Left ventricle myocardium inferior (tissue), 1 donor: ENCODE results near the gene PRKACA. TPM values are rescaled to one million over a fixed set of nuclear protein-coding genes. Genes with fewer than 3 reads are reported as not detected.

Source experiments
- DNase-seq: peaks from one replicate; pipeline ENCODE4 v3.0.0-alpha.2; 2020
- H3K27ac ChIP-seq: fragments of 200-600 bp; replicated peaks from 2 replicates; pipeline ENCODE4 v1.8.0; 2021
- H3K27me3 ChIP-seq: fragments of 200-600 bp; 2 replicates; pipeline ENCODE4 v1.8.0; 2021; ENCODE audit warnings: low read depth
- H3K36me3 ChIP-seq: fragments of 200-600 bp; 2 replicates; pipeline ENCODE4 v1.8.0; 2021
- H3K4me1 ChIP-seq: fragments of 200-600 bp; 2 replicates; pipeline ENCODE4 v1.8.0; 2021
- H3K4me3 ChIP-seq: fragments of 200-600 bp; 2 replicates; pipeline ENCODE4 v1.8.0; 2021; ENCODE audit warnings: mild to moderate bottlenecking, moderate library complexity
- H3K9me3 ChIP-seq: fragments of 200-600 bp; replicated peaks from 2 replicates; pipeline ENCODE4 v1.8.0; 2021
- CTCF ChIP-seq: fragments of 200-600 bp; IDR thresholded peaks from 2 replicates; pipeline ENCODE4 v1.8.0; 2021; ENCODE audit warnings: antibody characterized with exemption, mild to moderate bottlenecking, borderline replicate concordance
- intact Hi-C: fragments of 100-400 bp; cut with micrococcal nuclease; formaldehyde crosslinking; loops from one replicate; pipeline ENCODE4 v1.11.0; 2022
- total RNA-seq: library from RNA; stranded (reverse); fragmentation: NEBNext Ultra II Directional; extraction: Animal tissue kit (Norgen Biotek cat#: 25700); gene quantifications from one replicate; pipeline ENCODE4 v1.2.1, GENCODE V29; 2021
- donor health status: DM: no; HTN: yes; CAD: no; lungs with severe emphysema.

PRKACA gene
- total RNA-seq, 1 donor from 2014 or later: 465 TPM

DNA sequence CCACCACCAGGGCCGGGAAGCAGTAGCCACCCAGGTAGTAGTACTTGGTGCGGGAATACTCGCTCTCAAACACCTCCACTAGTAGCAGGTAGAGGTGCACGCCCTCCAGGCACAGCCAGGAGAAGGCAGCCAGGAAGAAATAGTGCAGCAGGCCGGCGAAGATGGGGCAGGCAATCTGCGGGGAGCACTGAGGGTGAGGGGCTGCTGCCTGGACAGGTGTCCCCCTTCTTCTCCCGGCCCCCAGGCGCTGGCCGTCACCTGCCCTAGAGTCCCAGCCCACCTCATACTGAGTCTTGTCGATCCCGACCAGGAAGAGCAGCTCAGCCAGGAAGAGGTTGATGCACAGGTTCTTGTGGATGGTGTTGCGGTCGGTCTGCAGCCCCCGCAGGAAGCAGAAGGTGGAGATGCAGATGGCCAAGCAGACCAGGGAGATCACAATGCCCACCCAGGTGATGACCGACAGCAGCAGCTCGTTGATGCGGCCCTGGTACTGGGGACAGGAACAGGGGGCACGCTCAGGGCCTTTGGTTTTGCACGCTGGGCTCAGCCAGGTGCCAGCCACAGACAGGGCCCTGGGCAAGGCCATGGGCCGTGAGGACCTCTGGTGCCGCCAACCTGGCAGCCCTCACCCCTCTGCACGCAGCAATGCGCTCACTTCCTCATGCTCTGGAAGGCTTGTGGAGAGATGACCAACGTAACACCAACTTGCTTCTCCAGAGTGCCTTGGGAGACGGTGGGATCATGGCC, 39.6 kb upstream of the PRKACA start:
- Histone ChIP-seq H3K4me1 (no peaks in the 10 kb centered on the region), H3K27me3 (no peaks in the 10 kb centered on the region), H3K9me3 (no peaks in the 10 kb centered on the region), H3K36me3 (peaks cover 61% of the 10 kb centered on the region), H3K4me3 (no peak overlapping the region), H3K27ac (no peak overlapping the region)
- no peak for TF ChIP-seq CTCF
- no peak for DNase-seq
- intact Hi-C loops: no loop called here

DNA sequence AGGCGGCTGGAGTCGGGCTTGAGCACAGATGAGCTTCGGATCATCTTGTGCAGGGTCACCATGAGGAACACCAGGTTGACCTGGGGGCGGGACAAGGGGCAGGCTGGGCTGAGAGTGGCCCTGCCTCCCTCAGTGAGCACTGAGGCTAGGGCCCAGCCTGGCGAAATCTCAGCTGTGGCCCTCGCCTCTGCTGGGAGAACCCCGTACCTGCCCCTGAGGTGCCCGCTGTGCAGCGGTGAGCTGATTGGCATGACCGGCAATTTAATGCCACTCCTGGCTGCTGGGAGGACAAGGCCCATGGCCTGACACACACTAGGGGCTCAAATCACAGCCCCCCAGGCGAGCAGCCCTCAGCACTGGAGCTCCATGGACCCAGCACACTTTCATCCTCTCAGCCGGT, 38.6 kb upstream of the PRKACA start:
- Histone ChIP-seq H3K4me3 (no peak overlapping the region), H3K27me3 (no peaks in the 10 kb centered on the region), H3K9me3 (no peaks in the 10 kb centered on the region), H3K27ac (no peak overlapping the region), H3K4me1 (peaks cover 3% of the 10 kb centered on the region), H3K36me3 (peaks cover 65% of the 10 kb centered on the region)
- DNase-seq: no peak
- intact Hi-C loops: no loop called here
- TF ChIP-seq CTCF: no peak

- Histone ChIP-seq H3K36me3 (peaks cover 65% of the 10 kb centered on the region), H3K9me3 (no peaks in the 10 kb centered on the region), H3K4me3 (no peak overlapping the region), H3K27ac (no peak overlapping the region), H3K4me1 (peaks cover 10% of the 10 kb centered on the region), H3K27me3 (no peaks in the 10 kb centered on the region)
- DNase-seq: no peak
- no peak for TF ChIP-seq CTCF
- intact Hi-C loops: no loop called here
Observed at GRCh38 chr19:14155371-14155770, 37.8 kb upstream of the PRKACA start.

DNA sequence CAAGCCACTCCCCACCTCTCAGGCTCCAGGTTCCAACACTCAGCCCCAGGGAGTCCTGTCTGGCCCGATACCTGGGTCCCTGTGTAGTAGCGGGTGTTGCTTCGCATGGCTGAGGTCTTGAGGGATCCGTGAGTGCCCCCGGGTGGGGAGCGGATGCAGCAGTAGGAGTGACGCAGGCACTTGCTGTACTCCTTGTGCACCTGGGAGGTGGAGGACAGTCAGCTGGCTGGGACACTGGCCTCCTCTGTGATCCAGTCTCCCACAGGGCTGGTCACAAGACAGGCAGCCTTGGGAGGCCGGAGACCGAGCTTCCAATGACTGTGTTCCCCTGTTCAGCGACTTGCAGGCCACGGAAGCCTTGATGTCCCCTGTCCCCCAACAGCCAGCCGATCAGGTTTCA, 35.2 kb upstream of the PRKACA start:
- H3K27me3 ChIP-seq: no peaks in the 10 kb centered on the region
- peaks cover 35% of the 10 kb centered on the region for H3K4me1 ChIP-seq
- DNase-seq: no peak
- intact Hi-C loops: no loop called here
- peaks cover 50% of the 10 kb centered on the region for H3K36me3 ChIP-seq
- no peak overlapping the region for H3K4me3 ChIP-seq
- H3K27ac ChIP-seq: no peak overlapping the region
- no peak for TF ChIP-seq CTCF
- H3K9me3 ChIP-seq: no peaks in the 10 kb centered on the region

- Histone ChIP-seq H3K4me1 (peaks cover 36% of the 10 kb centered on the region), H3K4me3 (no peak overlapping the region), H3K9me3 (no peaks in the 10 kb centered on the region), H3K27me3 (no peaks in the 10 kb centered on the region), H3K36me3 (peaks cover 33% of the 10 kb centered on the region), H3K27ac (peak overlapping the region; percentile 88)
- no peak for DNase-seq
- intact Hi-C loops: no loop called here
- TF ChIP-seq CTCF: no peak
Observed at GRCh38 chr19:14150770-14151661, 33.5 kb upstream of the PRKACA start.
